ENCODE measurements around the gene PRSS27.
"Not testable (repeated sequence)": the region's sequence is repeated elsewhere in the genome, so short reads cannot be mapped to it uniquely, and the experiment has no call there.

Gene PRSS27

GRCh38 chr16:2689968-2690801 is 29.8 kb downstream of the PRSS27 start:
- Histone ChIP-seq H2AFZ (ENCODE audit: low read length) (no peak overlapping the region), H3F3A (ENCODE audit: low read depth) (no peaks in the 10 kb centered on the region), H3K79me2 (ENCODE audit: insufficient read depth, low read length) (peaks cover 19% of the 10 kb centered on the region; the same call in 1 of the 2 replicates), H3K9me2 (replicated peaks; ENCODE audit: low read depth, low read length) (no peaks in the 10 kb centered on the region), H3K4me3 (ENCODE audit: low read length, poor library complexity, severe bottlenecking) (no peak overlapping the region), H4K20me1 (ENCODE audit: insufficient read depth, low read length, poor library complexity, severe bottlenecking) (no peaks in the 10 kb centered on the region), H3K4me2 (ENCODE audit: low read depth, low read length, poor library complexity, severe bottlenecking) (no peak overlapping the region), H3K4me1 (ENCODE audit: insufficient read depth, low read length, poor library complexity, severe bottlenecking) (peaks cover 3% of the 10 kb centered on the region), H3K9me3 (ENCODE audit: insufficient read depth, low read depth, low read length) (no peaks in the 10 kb centered on the region), H3K9ac (ENCODE audit: low read depth, low read length, poor library complexity, severe bottlenecking) (no peak overlapping the region), H3K36me3 (ENCODE audit: insufficient read depth, low read length) (no peaks in the 10 kb centered on the region), H3K27me3 (ENCODE audit: insufficient read depth, low read length, poor library complexity, severe bottlenecking) (no peaks in the 10 kb centered on the region)
- TF ChIP-seq EZH2phosphoT487 (IDR thresholded peaks at IDR 0.05; ENCODE audit: borderline replicate concordance) (no peak), CTCF (conservative IDR thresholded peaks at IDR 0.05; ENCODE audit: low read length) (no peak)

- not testable (repeated sequence) for H3K9me2 ChIP-seq (replicated peaks; ENCODE audit: low read depth, low read length); H2AFZ ChIP-seq (ENCODE audit: low read length); H3K4me2 ChIP-seq (ENCODE audit: low read depth, low read length, poor library complexity, severe bottlenecking); H4K20me1 ChIP-seq (ENCODE audit: insufficient read depth, low read length, poor library complexity, severe bottlenecking); H3F3A ChIP-seq (ENCODE audit: low read depth); H3K4me1 ChIP-seq (ENCODE audit: insufficient read depth, low read length, poor library complexity, severe bottlenecking); H3K9ac ChIP-seq (ENCODE audit: low read depth, low read length, poor library complexity, severe bottlenecking); H3K4me3 ChIP-seq (ENCODE audit: low read length, poor library complexity, severe bottlenecking); H3K9me3 ChIP-seq (ENCODE audit: insufficient read depth, low read depth, low read length); H3K27me3 ChIP-seq (ENCODE audit: insufficient read depth, low read length, poor library complexity, severe bottlenecking); H3K36me3 ChIP-seq (ENCODE audit: insufficient read depth, low read length)
- H3K79me2 ChIP-seq (ENCODE audit: insufficient read depth, low read length), result peaks cover 19% of the 10 kb centered on the region; the same call in 1 of the 2 replicates
These were observed 30.6 kb downstream of the PRSS27 start for GRCh38 chr16:2689422-2689821.

DNA sequence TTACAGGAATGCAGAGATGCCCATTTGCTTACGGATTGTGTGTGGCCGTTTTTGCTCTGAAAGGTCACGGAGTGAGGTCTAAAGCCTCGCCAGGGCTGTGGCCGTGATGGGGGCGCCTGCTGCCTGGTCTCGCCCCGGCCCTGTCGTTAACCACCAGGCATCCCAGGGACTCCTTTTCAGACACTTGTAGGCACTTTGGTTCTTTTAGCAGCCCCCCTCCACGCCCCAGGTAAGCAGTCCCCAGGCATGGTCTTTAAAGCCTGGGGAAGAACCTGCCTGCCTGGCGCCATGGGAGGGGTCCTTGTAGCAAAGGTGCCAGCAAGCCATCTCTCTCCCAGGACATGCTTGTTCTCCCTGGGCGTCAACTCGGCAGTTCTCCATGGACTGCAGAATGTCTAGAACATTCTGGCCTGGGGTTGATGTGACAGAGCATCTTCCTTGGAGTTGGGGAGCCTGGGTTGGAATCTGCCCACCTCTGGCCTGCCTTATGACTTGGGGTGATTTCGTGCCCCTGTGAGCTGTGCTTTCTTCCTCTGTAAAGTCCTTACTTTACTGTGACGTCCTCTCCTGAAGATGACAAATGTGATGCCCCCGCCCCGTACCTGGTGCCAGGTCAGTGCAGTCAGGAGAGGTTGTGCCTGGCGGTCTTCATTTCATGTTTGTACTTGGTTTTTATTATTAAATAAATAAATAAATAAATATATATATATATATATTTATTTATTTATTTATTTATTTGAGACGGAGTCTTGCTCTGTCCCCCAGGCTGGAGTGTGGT is 32.3 kb downstream of the PRSS27 start:
- H3K4me1 ChIP-seq (ENCODE audit: insufficient read depth, low read length, poor library complexity, severe bottlenecking), result peaks cover 3% of the 10 kb centered on the region
- no peaks in the 10 kb centered on the region for H4K20me1 ChIP-seq (ENCODE audit: insufficient read depth, low read length, poor library complexity, severe bottlenecking)
- no peaks in the 10 kb centered on the region for H3K36me3 ChIP-seq (ENCODE audit: insufficient read depth, low read length)
- no peaks in the 10 kb centered on the region for H3K9me2 ChIP-seq (replicated peaks; ENCODE audit: low read depth, low read length)
- no peaks in the 10 kb centered on the region for H3K27me3 ChIP-seq (ENCODE audit: insufficient read depth, low read length, poor library complexity, severe bottlenecking)
- H3K9ac ChIP-seq (ENCODE audit: low read depth, low read length, poor library complexity, severe bottlenecking), result no peak overlapping the region
- no peaks in the 10 kb centered on the region for H3K9me3 ChIP-seq (ENCODE audit: insufficient read depth, low read depth, low read length)
- H2AFZ ChIP-seq (ENCODE audit: low read length), result no peak overlapping the region
- H3K4me2 ChIP-seq (ENCODE audit: low read depth, low read length, poor library complexity, severe bottlenecking), result peak overlapping the region; percentile 48
- H3K4me3 ChIP-seq (ENCODE audit: low read length, poor library complexity, severe bottlenecking), result no peak overlapping the region
- no peak for TF ChIP-seq EZH2phosphoT487 (IDR thresholded peaks at IDR 0.05; ENCODE audit: borderline replicate concordance)
- no peak for TF ChIP-seq CTCF (conservative IDR thresholded peaks at IDR 0.05; ENCODE audit: low read length)
- no peaks in the 10 kb centered on the region for H3F3A ChIP-seq (ENCODE audit: low read depth)
- peaks cover 19% of the 10 kb centered on the region; the same call in 1 of the 2 replicates for H3K79me2 ChIP-seq (ENCODE audit: insufficient read depth, low read length)

Measured in Loucy (cell line).